ENCODE data around the gene SLFN5.

DNA sequence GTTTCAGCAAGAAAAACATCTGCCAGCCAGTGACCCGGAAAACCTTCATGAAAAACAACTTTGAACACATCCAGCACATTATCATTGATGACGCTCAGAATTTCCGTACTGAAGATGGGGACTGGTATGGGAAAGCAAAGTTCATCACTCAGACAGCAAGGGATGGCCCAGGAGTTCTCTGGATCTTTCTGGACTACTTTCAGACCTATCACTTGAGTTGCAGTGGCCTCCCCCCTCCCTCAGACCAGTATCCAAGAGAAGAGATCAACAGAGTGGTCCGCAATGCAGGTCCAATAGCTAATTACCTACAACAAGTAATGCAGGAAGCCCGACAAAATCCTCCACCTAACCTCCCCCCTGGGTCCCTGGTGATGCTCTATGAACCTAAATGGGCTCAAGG lies 22.2 kb downstream of the SLFN5 start:
- TF ChIP-seq POLR2A (IDR thresholded peaks at IDR 0.05) = no peak
- TF ChIP-seq, protein P1, sequence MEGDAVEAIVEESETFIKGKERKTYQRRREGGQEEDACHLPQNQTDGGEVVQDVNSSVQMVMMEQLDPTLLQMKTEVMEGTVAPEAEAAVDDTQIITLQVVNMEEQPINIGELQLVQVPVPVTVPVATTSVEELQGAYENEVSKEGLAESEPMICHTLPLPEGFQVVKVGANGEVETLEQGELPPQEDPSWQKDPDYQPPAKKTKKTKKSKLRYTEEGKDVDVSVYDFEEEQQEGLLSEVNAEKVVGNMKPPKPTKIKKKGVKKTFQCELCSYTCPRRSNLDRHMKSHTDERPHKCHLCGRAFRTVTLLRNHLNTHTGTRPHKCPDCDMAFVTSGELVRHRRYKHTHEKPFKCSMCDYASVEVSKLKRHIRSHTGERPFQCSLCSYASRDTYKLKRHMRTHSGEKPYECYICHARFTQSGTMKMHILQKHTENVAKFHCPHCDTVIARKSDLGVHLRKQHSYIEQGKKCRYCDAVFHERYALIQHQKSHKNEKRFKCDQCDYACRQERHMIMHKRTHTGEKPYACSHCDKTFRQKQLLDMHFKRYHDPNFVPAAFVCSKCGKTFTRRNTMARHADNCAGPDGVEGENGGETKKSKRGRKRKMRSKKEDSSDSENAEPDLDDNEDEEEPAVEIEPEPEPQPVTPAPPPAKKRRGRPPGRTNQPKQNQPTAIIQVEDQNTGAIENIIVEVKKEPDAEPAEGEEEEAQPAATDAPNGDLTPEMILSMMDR (IDR thresholded peaks at IDR 0.05) = no peak

All from esophagus squamous epithelium (tissue), 4 donors.